CD4-positive, alpha-beta T cell treated with Interleukin-12 subunit alpha and Interleukin-12 subunit beta, for 1 hour (primary cell): ENCODE results near the gene OSBPL10.
"Not testable (repeated sequence)": the region's sequence is repeated elsewhere in the genome, so short reads cannot be mapped to it uniquely, and the experiment has no call there.

ENCODE experiments used
- DNase-seq: peaks from one replicate; pipeline ENCODE4 v3.0.0-alpha.2; 2020

The OSBPL10 gene

GRCh38 chr3:31992995-31993394, 11.9 kb upstream of the OSBPL10 start:
- DNase-seq = not testable (repeated sequence)

GRCh38 chr3:31988271-31988670, 7.2 kb upstream of the OSBPL10 start:
- DNase-seq = no peak

GRCh38 chr3:31985831-31986230, 4.8 kb upstream of the OSBPL10 start:
- DNase-seq = no peak

- no peak for DNase-seq
Observed at GRCh38 chr3:31984321-31984720, 3.3 kb upstream of the OSBPL10 start.

GRCh38 chr3:31980530-31981205, 394 bp downstream of the OSBPL10 start:
- no peak for DNase-seq

- no peak for DNase-seq
Observed at GRCh38 chr3:31979001-31979697, 1.9 kb downstream of the OSBPL10 start.

- DNase-seq = no peak
Observed at GRCh38 chr3:31978553-31978952, 2.5 kb downstream of the OSBPL10 start.

- no peak for DNase-seq
Observed at GRCh38 chr3:31977736-31978135, 3.3 kb downstream of the OSBPL10 start.

GRCh38 chr3:31976302-31976701, 4.8 kb downstream of the OSBPL10 start:
- DNase-seq = no peak

- no peak for DNase-seq
Observed at GRCh38 chr3:31974964-31975363, 6.1 kb downstream of the OSBPL10 start.

- no peak for DNase-seq
Observed at GRCh38 chr3:31974471-31974870, 6.6 kb downstream of the OSBPL10 start.

- no peak for DNase-seq
Observed at GRCh38 chr3:31973837-31974236, 7.2 kb downstream of the OSBPL10 start.

GRCh38 chr3:31973081-31973480, 8.0 kb downstream of the OSBPL10 start:
- DNase-seq = no peak

GRCh38 chr3:31971607-31972006, 9.5 kb downstream of the OSBPL10 start:
- DNase-seq = no peak

GRCh38 chr3:31968927-31969418, 12.1 kb downstream of the OSBPL10 start:
- DNase-seq = no peak

GRCh38 chr3:31968369-31968926, 12.6 kb downstream of the OSBPL10 start:
- DNase-seq = no peak

- DNase-seq = no peak
Observed at GRCh38 chr3:31967592-31967991, 13.5 kb downstream of the OSBPL10 start.

- no peak for DNase-seq
Observed at GRCh38 chr3:31966978-31967591, 14.0 kb downstream of the OSBPL10 start.

GRCh38 chr3:31962801-31963205, 18.3 kb downstream of the OSBPL10 start:
- DNase-seq = no peak

GRCh38 chr3:31960793-31961431, 20.1 kb downstream of the OSBPL10 start:
- no peak for DNase-seq

- no peak for DNase-seq
Observed at GRCh38 chr3:31959951-31960792, 20.9 kb downstream of the OSBPL10 start.

- no peak for DNase-seq
Observed at GRCh38 chr3:31959251-31959650, 21.8 kb downstream of the OSBPL10 start.
